SU-DHL-6 (cell line): ENCODE measurements around the gene TRPM2.

Experiments used
- H2AFZ ChIP-seq: fragments of 200-600 bp; sonication (generic); 2 replicates; pipeline ENCODE4 v1.6.1; 2014; ENCODE audit warnings: low read depth, mild to moderate bottlenecking, moderate library complexity, mixed read lengths, antibody characterized with exemption, low read length; ENCODE audit not compliant: severe bottlenecking
- H3F3A ChIP-seq: fragments of 200-600 bp; shearing (Covaris generic); 2 replicates; pipeline ENCODE4 v1.6.0; 2016; ENCODE audit warnings: antibody characterized with exemption, mild to moderate bottlenecking; ENCODE audit not compliant: insufficient read depth
- H3K27ac ChIP-seq: fragments of 200-600 bp; sonication (generic); 2 replicates; pipeline ENCODE4 v1.5.1; 2016; ENCODE audit warnings: low read depth, mild to moderate bottlenecking, low read length, moderate library complexity, mixed read lengths
- H3K27me3 ChIP-seq: fragments of 200-600 bp; sonication (generic), shearing (Covaris generic); 2 replicates; pipeline ENCODE4 v1.6.0; 2014; ENCODE audit warnings: mild to moderate bottlenecking, low read length
- H3K36me3 ChIP-seq: fragments of 200-600 bp; sonication (generic); 2 replicates; pipeline ENCODE4 v1.6.1; 2014; ENCODE audit warnings: mild to moderate bottlenecking, low read length, mixed read lengths
- H3K4me2 ChIP-seq: fragments of 300-600, 200-600 bp; shearing (Covaris generic), sonication (generic); 2 replicates; pipeline ENCODE4 v1.6.0; 2014; ENCODE audit warnings: low read length, low read depth, mild to moderate bottlenecking; ENCODE audit not compliant: poor library complexity, severe bottlenecking
- H3K4me3 ChIP-seq: fragments of 200-600 bp; sonication (generic); 2 replicates; pipeline ENCODE4 v1.5.1; 2014; ENCODE audit warnings: antibody characterized with exemption, low read length, mild to moderate bottlenecking, mixed read lengths; ENCODE audit not compliant: insufficient read depth, poor library complexity, severe bottlenecking
- H3K79me2 ChIP-seq: fragments of 200-600 bp; sonication (generic); 2 replicates; pipeline ENCODE4 v1.6.1; 2014; ENCODE audit warnings: mild to moderate bottlenecking, low read length, moderate library complexity; ENCODE audit not compliant: insufficient read depth
- H3K9ac ChIP-seq: fragments of 200-600 bp; sonication (generic); 2 replicates; pipeline ENCODE4 v1.7.0; 2014; ENCODE audit warnings: mild to moderate bottlenecking, low read length
- H3K9me2 ChIP-seq: fragments of 200-600 bp; sonication (generic); replicated peaks from 2 replicates; pipeline ENCODE4 v1.6.1; 2014; ENCODE audit warnings: low read length; ENCODE audit not compliant: insufficient read depth
- H3K9me3 ChIP-seq: fragments of 200-600 bp; sonication (generic); 2 replicates; pipeline ENCODE4 v1.6.1; 2014; ENCODE audit warnings: low read length, mixed read lengths; ENCODE audit not compliant: insufficient read depth
- H4K20me1 ChIP-seq: fragments of 200-600 bp; sonication (generic); 2 replicates; pipeline ENCODE4 v1.6.1; 2014; ENCODE audit warnings: low read depth, mild to moderate bottlenecking, antibody characterized with exemption, low read length, moderate library complexity, mixed read lengths
- CTCF ChIP-seq: fragments of 200-600 bp; sonication (generic); IDR thresholded peaks from one replicate; pipeline ENCODE4 v1.5.1; 2017; ENCODE audit warnings: antibody characterized with exemption, mild to moderate bottlenecking, low read length, moderate library complexity; ENCODE audit not compliant: insufficient read depth, poor library complexity, severe bottlenecking
- EZH2phosphoT487 ChIP-seq: fragments of 200-600 bp; sonication (generic), shearing (Covaris generic); conservative IDR thresholded peaks from 2 replicates; pipeline ENCODE4 v1.6.1; 2018; ENCODE audit warnings: mild to moderate bottlenecking, antibody characterized with exemption, low read length, moderate library complexity, mixed read lengths

Gene TRPM2

GRCh38 chr21:44378646-44379514, 25.5 kb downstream of the TRPM2 start:
- no peak overlapping the region for H3K9ac ChIP-seq
- H3K9me2 ChIP-seq: no peaks in the 10 kb centered on the region
- no peak overlapping the region for H3K4me2 ChIP-seq
- no peaks in the 10 kb centered on the region for H3K9me3 ChIP-seq
- H4K20me1 ChIP-seq: no peaks in the 10 kb centered on the region
- H3K4me3 ChIP-seq: no peak overlapping the region
- TF ChIP-seq EZH2phosphoT487 (no peak), CTCF (no peak)
- no peaks in the 10 kb centered on the region for H3K36me3 ChIP-seq
- H3K27me3 ChIP-seq: no peaks in the 10 kb centered on the region
- H3K27ac ChIP-seq: no peak overlapping the region
- no peaks in the 10 kb centered on the region for H3F3A ChIP-seq
- H2AFZ ChIP-seq: no peak overlapping the region
- H3K79me2 ChIP-seq: no peaks in the 10 kb centered on the region

- Histone ChIP-seq H3K4me3 (no peak overlapping the region), H3K27ac (no peak overlapping the region), H3F3A (no peaks in the 10 kb centered on the region), H3K4me2 (no peak overlapping the region), H3K36me3 (no peaks in the 10 kb centered on the region), H3K9me2 (no peaks in the 10 kb centered on the region), H3K27me3 (no peaks in the 10 kb centered on the region), H3K79me2 (no peaks in the 10 kb centered on the region), H3K9me3 (no peaks in the 10 kb centered on the region), H3K9ac (no peak overlapping the region), H2AFZ (no peak overlapping the region), H4K20me1 (no peaks in the 10 kb centered on the region)
- no peak for TF ChIP-seq EZH2phosphoT487
- TF ChIP-seq CTCF: no peak
Observed at GRCh38 chr21:44379515-44379848, 26.1 kb downstream of the TRPM2 start.

DNA sequence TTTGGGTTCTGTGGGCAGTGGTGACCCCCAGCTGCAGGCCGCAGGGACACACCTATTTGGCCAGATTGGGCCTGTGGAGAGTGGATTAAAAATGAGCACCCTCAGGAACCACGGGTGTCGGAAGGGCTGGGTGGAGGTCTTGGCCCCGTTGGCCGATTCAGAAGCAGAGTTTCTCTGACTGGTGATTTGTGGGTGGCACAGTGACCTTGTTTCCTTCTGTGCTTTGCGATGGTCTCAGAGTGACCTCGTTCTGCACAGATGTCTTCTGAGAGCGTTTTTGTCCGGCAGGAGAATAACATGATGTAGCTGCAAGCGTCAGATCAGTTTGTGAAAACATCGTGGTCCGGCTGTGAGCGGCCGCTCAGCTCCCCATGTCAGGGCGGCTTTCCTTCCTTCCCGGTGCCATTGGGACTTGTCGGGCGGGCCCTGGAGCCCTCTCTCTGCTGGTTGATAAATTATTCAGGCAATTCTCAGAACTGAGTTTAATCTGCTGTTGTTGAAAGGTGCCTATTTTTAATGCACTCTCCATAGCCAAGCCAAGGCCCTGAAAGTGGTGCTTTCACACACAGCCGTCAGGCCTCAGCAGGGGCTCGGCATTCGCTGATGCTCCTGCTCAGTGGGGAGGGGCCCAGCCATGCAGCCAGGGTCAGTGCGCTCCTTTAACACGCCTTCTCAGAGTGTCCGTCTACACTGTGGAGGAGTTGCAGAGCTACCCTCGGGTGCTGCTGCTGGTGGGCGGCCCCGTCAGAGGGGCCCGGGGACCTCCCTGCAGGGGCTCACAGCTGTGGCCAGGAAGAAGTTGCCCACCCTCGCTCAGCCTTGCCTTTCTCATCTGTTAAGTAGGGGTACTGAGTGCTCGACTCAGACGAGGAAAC, 26.8 kb downstream of the TRPM2 start:
- Histone ChIP-seq H3K9me3 (peaks cover 6% of the 10 kb centered on the region; the same call in 1 of the 2 replicates), H3K79me2 (no peaks in the 10 kb centered on the region), H3K9me2 (no peaks in the 10 kb centered on the region), H3K4me2 (no peak overlapping the region), H3K9ac (no peak overlapping the region), H3K4me3 (no peak overlapping the region), H2AFZ (no peak overlapping the region), H3F3A (no peaks in the 10 kb centered on the region), H3K27me3 (no peaks in the 10 kb centered on the region), H3K27ac (no peak overlapping the region), H4K20me1 (no peaks in the 10 kb centered on the region), H3K36me3 (no peaks in the 10 kb centered on the region)
- TF ChIP-seq EZH2phosphoT487 (no peak), CTCF (no peak)
